NT2/D1 (cell line): ENCODE results near the gene GLO1.
A peak's percentile ranks its signal among the peaks of the same experiment; 100 is the strongest.

ENCODE experiments used
- DNase-seq: peaks from one replicate; pipeline ENCODE4 v3.0.0-alpha.2; 2011; ENCODE audit warnings: low read depth, low spot score
- H3K27me3 ChIP-seq: 2 replicates; pipeline ENCODE4 v1.6.0; 2011; ENCODE audit warnings: mild to moderate bottlenecking; ENCODE audit not compliant: insufficient read length, insufficient read depth
- H3K36me3 ChIP-seq: 2 replicates; pipeline ENCODE4 v1.6.1; 2011; ENCODE audit warnings: mild to moderate bottlenecking, low read length, mixed read lengths; ENCODE audit not compliant: insufficient read depth, insufficient read length
- H3K4me1 ChIP-seq: 2 replicates; pipeline ENCODE4 v1.5.1; 2011; ENCODE audit not compliant: insufficient read depth, insufficient read length
- H3K4me3 ChIP-seq: 2 replicates; pipeline ENCODE4 v1.5.1; 2011; ENCODE audit warnings: low read depth; ENCODE audit not compliant: insufficient read length
- H3K9ac ChIP-seq: 2 replicates; pipeline ENCODE4 v1.6.0; 2011; ENCODE audit warnings: low read depth; ENCODE audit not compliant: insufficient read length
- H3K9me3 ChIP-seq: 2 replicates; pipeline ENCODE4 v1.5.1; 2011; ENCODE audit warnings: mild to moderate bottlenecking, low read length; ENCODE audit not compliant: insufficient read depth
- SUZ12 ChIP-seq: IDR thresholded peaks from 2 replicates; pipeline ENCODE4 v1.6.1; 2011; ENCODE audit not compliant: insufficient read length, insufficient read depth; ENCODE audit errors: extremely low read depth
- YY1 ChIP-seq: IDR thresholded peaks from 2 replicates; pipeline ENCODE4 v1.6.1; 2011; ENCODE audit not compliant: insufficient read length, insufficient read depth
- ZNF274 ChIP-seq: IDR thresholded peaks from 2 replicates; pipeline ENCODE4 v1.6.1; 2011; ENCODE audit warnings: mild to moderate bottlenecking, low read depth, low read length

GLO1 gene

DNA sequence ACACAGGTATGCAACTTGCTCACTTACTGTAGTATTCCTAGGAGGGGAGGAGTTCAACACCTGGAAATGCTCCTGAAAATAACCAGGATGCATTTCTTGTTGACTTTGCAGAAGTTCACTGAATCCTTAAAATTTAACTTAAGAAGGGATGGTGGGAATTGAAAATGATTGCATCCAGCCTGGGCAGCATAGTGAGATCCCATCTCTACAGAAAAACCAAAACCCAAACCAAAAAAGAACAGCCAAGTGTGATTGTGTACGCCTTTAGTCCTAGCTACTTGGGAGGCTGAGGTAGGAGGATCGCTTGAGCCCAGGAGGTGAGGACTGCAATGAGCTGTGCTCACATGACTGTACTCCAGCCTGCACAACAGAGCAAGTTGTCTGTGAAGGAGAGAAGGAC, 13.9 kb upstream of the GLO1 start:
- H3K27me3 ChIP-seq, result peaks cover 20% of the 10 kb centered on the region
- H3K9ac ChIP-seq, result no peak overlapping the region
- no peaks in the 10 kb centered on the region for H3K9me3 ChIP-seq
- H3K36me3 ChIP-seq, result no peaks in the 10 kb centered on the region
- H3K4me3 ChIP-seq, result no peak overlapping the region
- TF ChIP-seq YY1 (no peak), SUZ12 (no peak), ZNF274 (no peak)
- no peak for DNase-seq
- H3K4me1 ChIP-seq, result peaks cover 3% of the 10 kb centered on the region

DNA sequence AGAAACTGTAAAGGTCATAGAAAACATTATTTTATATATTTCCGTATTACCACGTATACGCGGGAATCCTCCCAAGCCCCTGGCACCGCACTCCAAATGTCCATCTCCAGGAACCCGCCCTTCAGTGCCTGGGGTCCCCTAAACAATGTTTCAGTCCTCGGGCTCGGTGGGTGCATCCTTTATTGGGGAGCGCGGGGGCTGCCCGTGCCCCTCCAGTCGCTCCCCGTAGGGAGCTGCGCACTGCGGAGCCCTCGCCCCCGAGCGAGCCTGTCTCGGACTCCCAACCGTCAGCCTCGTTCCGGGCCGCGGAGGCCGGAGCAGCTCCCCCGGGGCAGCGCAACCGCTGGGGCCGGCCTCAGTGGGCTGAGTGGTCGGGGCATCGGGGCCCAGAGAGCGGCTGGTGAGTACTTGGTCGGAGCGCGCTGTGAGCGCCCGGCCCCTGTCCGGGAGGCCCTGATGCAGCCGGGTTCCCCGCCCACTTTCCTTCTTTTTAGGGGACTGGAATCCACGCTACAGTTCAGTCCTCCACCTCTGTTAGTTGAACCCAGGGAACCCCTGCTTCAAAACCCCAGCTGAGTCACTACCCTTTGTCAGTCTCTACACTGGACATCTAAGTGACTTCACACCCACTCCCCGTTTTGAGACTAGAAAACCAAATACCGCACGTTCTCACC, 12.2 kb upstream of the GLO1 start, which contains the start of gene DNAH8:
DNAH8 (plus strand) TSS at position 296 of the 674 bp plus-strand sequence. CDS start 7,499 bp downstream, outside the sequence.
- H3K27me3 ChIP-seq, result peaks cover 20% of the 10 kb centered on the region
- H3K9me3 ChIP-seq, result peaks cover 11% of the 10 kb centered on the region; the same call in 1 of the 2 replicates
- no peak within 1 kb of the TSS for H3K9ac ChIP-seq
- H3K36me3 ChIP-seq, result no peaks in the 10 kb centered on the region
- no peak within 1 kb of the TSS for H3K4me3 ChIP-seq
- H3K4me1 ChIP-seq, result peaks cover 3% of the 10 kb centered on the region
- no peak for DNase-seq
- TF ChIP-seq ZNF274 (no peak), SUZ12 (peak; percentile 51), YY1 (no peak)

GRCh38 chr6:38714239-38715015, 11.5 kb upstream of the GLO1 start:
- Histone ChIP-seq H3K36me3 (no peaks in the 10 kb centered on the region), H3K4me3 (no peak overlapping the region), H3K27me3 (peaks cover 20% of the 10 kb centered on the region), H3K9me3 (peaks cover 13% of the 10 kb centered on the region; the same call in 1 of the 2 replicates), H3K4me1 (peaks cover 3% of the 10 kb centered on the region), H3K9ac (no peak overlapping the region)
- TF ChIP-seq SUZ12 (no peak), ZNF274 (no peak), YY1 (no peak)
- DNase-seq, result no peak

GRCh38 chr6:38713812-38714211, 10.9 kb upstream of the GLO1 start:
- Histone ChIP-seq H3K9me3 (peaks cover 13% of the 10 kb centered on the region; the same call in 1 of the 2 replicates), H3K4me3 (no peak overlapping the region), H3K9ac (no peak overlapping the region), H3K36me3 (no peaks in the 10 kb centered on the region), H3K4me1 (peaks cover 3% of the 10 kb centered on the region), H3K27me3 (peaks cover 20% of the 10 kb centered on the region)
- TF ChIP-seq SUZ12 (no peak), YY1 (no peak), ZNF274 (no peak)
- DNase-seq, result no peak

DNA sequence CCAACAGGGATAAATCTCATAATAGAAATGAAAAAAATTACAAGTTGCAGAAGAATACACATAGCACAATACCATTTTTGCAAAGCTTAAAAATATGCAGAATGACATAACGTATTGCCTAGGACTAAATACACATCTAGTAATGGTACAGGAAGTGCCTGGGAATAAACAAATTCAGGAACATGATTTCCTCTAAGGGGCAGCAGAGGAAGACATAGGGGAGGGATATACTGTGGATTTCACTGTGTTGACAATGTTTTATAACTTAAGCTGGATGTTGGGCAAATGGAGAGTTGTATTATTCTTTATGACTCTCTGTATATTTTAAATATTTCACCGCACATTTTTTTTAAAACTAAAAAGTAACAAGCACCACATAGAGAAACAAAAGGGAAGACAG, 5.6 kb upstream of the GLO1 start:
- no peak for DNase-seq
- Histone ChIP-seq H3K9ac (no peak overlapping the region), H3K27me3 (no peaks in the 10 kb centered on the region), H3K4me3 (no peak overlapping the region), H3K4me1 (no peaks in the 10 kb centered on the region), H3K9me3 (peaks cover 13% of the 10 kb centered on the region; the same call in 1 of the 2 replicates), H3K36me3 (no peaks in the 10 kb centered on the region)
- TF ChIP-seq YY1 (no peak), SUZ12 (no peak), ZNF274 (no peak)

DNA sequence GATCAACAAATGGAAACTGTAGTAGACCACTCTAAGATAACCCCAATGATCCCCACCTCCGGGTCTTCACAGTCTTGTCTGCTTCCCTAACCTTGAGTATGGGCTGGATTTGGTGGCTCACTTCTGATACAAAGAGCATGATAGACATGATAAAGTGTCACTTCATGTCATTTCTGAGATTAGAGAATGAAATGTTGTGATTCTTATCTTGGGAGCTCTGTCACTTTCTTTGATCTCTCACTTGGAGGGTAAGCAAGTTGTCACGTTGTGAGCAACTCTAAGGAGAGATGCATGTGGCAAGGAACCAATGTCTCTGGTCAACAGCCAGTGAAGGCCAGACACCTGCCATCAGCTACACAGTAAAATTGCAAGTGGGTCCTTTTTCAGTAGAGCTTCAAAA, 3.0 kb upstream of the GLO1 start:
- Histone ChIP-seq H3K36me3 (peaks cover 7% of the 10 kb centered on the region), H3K9ac (no peak overlapping the region), H3K4me1 (no peaks in the 10 kb centered on the region), H3K27me3 (no peaks in the 10 kb centered on the region), H3K9me3 (peaks cover 17% of the 10 kb centered on the region), H3K4me3 (no peak overlapping the region)
- TF ChIP-seq SUZ12 (no peak), ZNF274 (no peak), YY1 (no peak)
- no peak for DNase-seq

- TF ChIP-seq ZNF274 (no peak), YY1 (no peak), SUZ12 (no peak)
- Histone ChIP-seq H3K4me3 (no peak overlapping the region), H3K9me3 (peaks cover 18% of the 10 kb centered on the region)
These were observed 1.1 kb upstream of the GLO1 start for GRCh38 chr6:38703949-38704590.

More at GRCh38 chr6:38703949-38704590, 1.1 kb upstream of the GLO1 start:
- H3K36me3 ChIP-seq, result peaks cover 15% of the 10 kb centered on the region
- no peaks in the 10 kb centered on the region for H3K27me3 ChIP-seq
- no peak for DNase-seq
- H3K9ac ChIP-seq, result no peak overlapping the region
- no peaks in the 10 kb centered on the region for H3K4me1 ChIP-seq
